Activated CD8-positive, alpha-beta memory T cell treated with anti-CD3 and anti-CD28 coated beads for 1 hour (primary cell): ENCODE data around the gene INTS3.
A peak's percentile ranks its signal among the peaks of the same experiment; 100 is the strongest.

Source experiments
- DNase-seq, 2 donors: peaks; one replicate each; pipeline ENCODE4 v3.0.0-alpha.2; 2020; ENCODE audit warnings: low read depth in 1 of 2; ENCODE audit errors: extremely low read depth in 1 of 2

Gene INTS3, protein sequence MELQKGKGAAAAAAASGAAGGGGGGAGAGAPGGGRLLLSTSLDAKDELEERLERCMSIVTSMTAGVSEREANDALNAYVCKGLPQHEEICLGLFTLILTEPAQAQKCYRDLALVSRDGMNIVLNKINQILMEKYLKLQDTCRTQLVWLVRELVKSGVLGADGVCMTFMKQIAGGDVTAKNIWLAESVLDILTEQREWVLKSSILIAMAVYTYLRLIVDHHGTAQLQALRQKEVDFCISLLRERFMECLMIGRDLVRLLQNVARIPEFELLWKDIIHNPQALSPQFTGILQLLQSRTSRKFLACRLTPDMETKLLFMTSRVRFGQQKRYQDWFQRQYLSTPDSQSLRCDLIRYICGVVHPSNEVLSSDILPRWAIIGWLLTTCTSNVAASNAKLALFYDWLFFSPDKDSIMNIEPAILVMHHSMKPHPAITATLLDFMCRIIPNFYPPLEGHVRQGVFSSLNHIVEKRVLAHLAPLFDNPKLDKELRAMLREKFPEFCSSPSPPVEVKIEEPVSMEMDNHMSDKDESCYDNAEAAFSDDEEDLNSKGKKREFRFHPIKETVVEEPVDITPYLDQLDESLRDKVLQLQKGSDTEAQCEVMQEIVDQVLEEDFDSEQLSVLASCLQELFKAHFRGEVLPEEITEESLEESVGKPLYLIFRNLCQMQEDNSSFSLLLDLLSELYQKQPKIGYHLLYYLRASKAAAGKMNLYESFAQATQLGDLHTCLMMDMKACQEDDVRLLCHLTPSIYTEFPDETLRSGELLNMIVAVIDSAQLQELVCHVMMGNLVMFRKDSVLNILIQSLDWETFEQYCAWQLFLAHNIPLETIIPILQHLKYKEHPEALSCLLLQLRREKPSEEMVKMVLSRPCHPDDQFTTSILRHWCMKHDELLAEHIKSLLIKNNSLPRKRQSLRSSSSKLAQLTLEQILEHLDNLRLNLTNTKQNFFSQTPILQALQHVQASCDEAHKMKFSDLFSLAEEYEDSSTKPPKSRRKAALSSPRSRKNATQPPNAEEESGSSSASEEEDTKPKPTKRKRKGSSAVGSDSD

DNA sequence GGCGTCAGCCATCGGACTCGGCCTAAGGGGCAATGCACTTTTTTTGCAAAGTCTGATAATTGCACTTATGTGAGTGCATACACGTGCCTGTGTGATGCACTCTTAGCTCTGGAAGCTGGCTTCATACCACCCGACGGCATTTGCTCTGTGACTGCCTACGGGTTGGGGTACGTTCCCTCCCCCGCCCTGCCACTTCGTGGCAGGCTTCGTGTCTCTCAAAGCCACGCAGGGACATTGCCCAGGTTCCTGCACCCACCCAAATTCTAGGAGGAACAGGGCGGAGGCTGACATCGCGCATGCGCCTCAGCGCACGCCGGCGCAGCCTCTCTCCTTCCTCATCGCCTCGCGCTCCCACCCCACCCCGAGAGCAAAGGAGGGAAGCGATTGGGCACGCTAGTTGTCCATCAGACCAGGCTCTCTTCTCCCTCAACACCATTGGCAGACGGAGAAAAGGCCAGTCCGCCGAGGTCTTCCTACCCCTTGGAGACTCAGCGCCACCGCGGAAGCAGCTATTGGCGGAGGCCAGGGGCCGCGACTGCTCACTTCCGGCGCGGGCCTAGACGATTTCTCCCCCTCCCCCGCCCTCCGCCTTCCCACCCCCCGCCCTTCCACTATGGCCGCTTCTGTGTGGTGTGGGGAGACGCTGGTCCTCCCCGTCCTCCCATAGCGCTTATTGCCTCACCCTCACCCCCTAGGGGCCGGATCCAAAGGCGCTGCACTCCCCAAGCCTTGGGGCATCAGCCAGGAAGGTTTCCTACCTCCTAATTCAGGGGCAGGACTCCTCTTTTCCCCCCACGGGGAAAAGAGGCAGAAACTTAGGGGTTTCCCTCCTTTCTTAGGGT lies at the start of gene INTS3:
INTS3 (plus strand) TSS at position 588 of the 842 bp plus-strand sequence. CDS start 585 bp downstream, outside the sequence.
- peak; percentile 96 to 100 for DNase-seq

GRCh38 chr1:153678519-153679336 lies 49.1 kb upstream of the INTS3 start, which contains the start of gene NPR1:
Gene NPR1 (plus strand): TSS chr1:153678688. CDS start chr1:153679109, 421 bp downstream.
- DNase-seq, result no peak

DNA sequence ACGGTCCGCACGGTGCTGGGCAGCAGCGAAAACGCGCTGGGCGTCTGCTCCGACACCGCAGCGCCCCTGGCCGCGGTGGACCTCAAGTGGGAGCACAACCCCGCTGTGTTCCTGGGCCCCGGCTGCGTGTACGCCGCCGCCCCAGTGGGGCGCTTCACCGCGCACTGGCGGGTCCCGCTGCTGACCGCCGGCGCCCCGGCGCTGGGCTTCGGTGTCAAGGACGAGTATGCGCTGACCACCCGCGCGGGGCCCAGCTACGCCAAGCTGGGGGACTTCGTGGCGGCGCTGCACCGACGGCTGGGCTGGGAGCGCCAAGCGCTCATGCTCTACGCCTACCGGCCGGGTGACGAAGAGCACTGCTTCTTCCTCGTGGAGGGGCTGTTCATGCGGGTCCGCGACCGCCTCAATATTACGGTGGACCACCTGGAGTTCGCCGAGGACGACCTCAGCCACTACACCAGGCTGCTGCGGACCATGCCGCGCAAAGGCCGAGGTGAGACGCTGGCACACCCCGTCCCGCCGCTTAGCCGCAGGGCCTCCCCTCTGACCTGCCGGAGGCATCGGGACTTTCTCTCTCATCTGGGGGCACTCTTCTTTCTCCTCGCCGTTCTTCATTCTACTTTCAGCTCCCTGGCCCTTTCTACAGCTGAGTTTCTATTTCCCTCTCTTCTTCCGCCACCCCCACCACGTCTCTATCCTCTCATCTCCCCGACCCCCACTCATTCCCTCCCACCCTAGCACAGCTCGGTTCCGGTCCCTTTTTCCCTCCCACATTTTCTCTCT lies 48.3 kb upstream of the INTS3 start:
- DNase-seq, result peak in 1 of 2 donors; percentile 11

DNA sequence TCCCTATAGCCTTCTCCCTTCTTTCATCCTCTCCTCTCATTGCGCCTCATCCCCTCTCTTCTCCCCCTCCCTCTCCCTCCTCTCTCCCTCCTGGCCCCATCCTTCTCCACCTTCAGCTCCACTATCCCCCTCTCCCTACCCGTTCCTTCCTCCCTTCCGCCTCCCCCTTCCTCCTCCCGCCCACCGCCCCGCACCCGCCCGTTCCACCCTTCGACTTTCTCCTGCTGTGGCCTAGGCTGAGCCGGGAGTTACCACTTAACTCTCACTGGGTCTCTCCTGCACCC lies 47.8 kb upstream of the INTS3 start:
- DNase-seq, result no peak

DNA sequence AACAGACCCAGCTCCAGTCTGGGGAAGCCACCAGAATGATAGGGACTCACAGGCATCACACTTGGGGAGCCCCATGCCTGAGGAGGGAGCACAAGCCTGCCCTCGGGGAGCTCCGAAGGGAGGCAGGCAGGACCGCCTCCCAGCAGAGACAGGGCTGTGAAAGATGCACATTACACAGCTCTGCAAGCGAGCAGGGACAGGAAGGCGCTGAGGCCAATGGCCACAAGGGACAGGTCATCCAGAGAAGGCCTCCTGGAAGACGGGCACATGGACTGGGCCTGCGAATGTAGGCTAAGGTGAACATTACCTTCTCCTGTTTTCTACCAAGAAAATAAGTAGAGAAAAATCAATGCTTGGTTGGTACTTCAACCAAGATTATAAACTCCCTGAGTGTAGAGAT lies 45.1 kb upstream of the INTS3 start:
- no peak for DNase-seq

DNA sequence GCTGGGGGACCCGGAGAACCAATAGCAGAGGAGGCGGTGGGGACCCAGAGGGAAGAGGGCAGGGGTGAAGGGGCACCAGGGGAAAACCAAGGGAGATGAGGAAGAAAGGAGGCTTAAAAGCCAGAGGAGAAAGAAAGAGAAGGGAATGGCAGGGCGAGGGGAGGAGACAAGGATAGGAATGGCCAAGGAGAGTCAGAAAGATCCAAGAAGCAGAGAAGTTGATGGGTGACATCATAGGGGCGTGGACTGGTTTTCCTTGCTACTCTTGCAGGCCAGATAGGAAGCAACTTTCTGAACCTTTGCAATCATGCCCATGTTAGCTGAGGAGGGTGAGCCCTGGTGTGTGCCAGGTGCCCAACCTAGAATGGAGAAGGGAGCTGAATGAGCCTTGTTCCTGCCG lies 44.0 kb upstream of the INTS3 start:
- DNase-seq, result no peak

DNA sequence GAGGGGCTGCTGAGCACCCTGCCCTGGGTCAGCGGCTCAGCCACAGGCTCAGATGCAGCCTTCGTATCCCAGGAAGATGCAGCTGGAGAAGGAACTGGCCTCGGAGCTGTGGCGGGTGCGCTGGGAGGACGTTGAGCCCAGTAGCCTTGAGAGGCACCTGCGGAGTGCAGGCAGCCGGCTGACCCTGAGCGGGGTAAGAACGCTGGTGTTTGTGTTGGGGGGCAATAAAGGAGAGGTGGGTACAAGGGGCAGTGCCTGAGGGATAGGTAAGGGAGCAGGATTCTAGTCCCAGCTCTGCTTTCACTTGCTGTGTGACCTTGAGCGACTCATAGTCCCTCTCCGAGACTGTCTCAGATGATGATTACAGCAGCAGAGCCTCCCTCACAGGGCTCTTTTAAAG lies 43.0 kb upstream of the INTS3 start:
- DNase-seq, result no peak

- DNase-seq, result no peak
These were observed 42.1 kb upstream of the INTS3 start for GRCh38 chr1:153685544-153686340.

GRCh38 chr1:153687346-153688125 lies 40.3 kb upstream of the INTS3 start:
- DNase-seq, result no peak

- DNase-seq, result no peak
These were observed 39.6 kb upstream of the INTS3 start for GRCh38 chr1:153688276-153688675.

GRCh38 chr1:153688736-153689328 lies 39.0 kb upstream of the INTS3 start:
- DNase-seq, result no peak

DNA sequence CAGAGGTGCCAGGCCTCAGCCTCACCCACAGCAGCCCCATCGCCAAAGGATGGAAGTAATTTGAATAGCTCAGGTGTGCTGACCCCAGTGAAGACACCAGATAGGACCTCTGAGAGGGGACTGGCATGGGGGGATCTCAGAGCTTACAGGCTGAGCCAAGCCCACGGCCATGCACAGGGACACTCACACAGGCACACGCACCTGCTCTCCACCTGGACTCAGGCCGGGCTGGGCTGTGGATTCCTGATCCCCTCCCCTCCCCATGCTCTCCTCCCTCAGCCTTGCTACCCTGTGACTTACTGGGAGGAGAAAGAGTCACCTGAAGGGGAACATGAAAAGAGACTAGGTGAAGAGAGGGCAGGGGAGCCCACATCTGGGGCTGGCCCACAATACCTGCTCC lies 34.4 kb upstream of the INTS3 start:
- DNase-seq, result no peak

DNA sequence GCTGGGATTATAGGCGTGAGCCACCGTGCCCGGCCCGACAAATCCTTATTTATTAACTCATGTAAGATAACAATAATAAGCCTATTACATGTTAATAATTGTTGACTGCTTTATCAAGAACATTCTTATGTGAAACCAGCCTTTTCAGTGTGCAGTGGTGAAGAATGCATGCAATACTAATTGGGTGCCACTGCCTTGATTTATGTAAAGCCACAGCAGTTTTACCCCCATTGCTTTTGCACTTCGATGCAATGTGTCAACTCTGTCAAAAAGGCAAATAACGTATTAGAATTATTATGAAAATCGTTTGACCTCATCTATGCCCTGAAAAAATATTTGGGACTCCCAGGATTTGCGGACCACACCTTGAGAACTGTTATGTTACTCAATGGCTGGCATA lies 31.1 kb upstream of the INTS3 start:
- DNase-seq, result no peak

GRCh38 chr1:153697191-153698019 lies 30.4 kb upstream of the INTS3 start:
- no peak for DNase-seq

DNA sequence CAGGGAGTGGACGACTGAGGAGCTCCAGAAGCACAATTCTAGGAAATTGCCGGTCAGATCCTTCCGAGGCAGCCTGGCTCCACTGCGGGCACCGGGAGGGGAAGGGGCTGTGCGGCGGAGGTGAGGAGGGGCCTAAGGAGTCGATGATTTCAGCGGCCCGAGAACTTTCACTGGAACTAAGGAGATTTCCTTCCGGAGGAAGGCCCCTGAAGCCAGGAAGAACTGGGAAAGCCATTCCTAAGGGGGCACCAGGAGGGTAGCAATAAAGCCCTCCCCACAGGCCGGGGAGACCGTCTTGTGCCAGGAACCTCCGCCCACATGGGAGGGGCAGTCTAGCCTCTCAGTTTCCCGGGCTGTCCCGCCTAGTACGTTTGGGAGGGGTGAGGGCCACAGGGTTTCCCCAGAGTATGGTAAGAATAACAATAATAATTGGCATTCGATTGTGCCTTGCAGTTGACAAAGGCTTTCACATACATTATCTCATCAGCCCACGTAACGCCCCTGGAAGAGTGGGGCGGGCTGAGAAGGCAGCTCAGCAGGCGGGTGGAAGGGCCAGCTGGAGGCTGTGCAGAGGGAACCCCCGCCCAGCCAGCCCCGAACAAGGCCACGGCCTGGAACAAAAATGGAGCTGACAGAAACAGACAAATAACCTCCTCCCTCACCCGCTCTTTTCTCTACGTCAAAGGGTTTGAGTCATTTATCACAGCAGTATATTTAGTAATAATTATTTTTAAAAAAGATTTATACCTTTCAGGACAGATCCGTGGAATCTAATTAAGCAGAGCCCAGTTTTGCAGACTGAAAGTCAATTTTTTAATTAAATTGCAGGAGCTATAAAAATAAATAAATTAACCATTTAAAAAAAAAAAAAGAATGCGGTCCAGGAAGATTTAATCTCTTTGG lies 29.6 kb upstream of the INTS3 start:
- DNase-seq, result no peak
